Stomach (tissue), 4 donors: ENCODE results near the gene R3HDML.

Experiments
- POLR2A ChIP-seq, 4 donors: fragments of 450-650 bp; IDR thresholded peaks; one replicate each; pipeline ENCODE4 v1.6.1; 2016; ENCODE audit warnings: antibody characterized with exemption in 4 of 4, control low read depth in 2 of 4, mild to moderate bottlenecking in 1 of 4, moderate library complexity in 1 of 4
- POLR2AphosphoS5 ChIP-seq, 3 donors: sonication (generic); formaldehyde crosslinking; IDR thresholded peaks; one replicate each; pipeline ENCODE4 v1.6.1; 2016; ENCODE audit warnings: antibody characterized with exemption in 3 of 3
- TF ChIP-seq, protein P1 (sequence below), 7 experiments: fragments of 450-650 bp in 4 of 7; fragments of 200-600 bp in 3 of 7; sonication (generic) in 3 of 7; IDR thresholded peaks; one replicate each; pipeline ENCODE4 v1.5.1; 2016 to 2019; ENCODE audit warnings: antibody characterized with exemption in 7 of 7, control low read depth in 2 of 7, mild to moderate bottlenecking in 1 of 7

DNA sequence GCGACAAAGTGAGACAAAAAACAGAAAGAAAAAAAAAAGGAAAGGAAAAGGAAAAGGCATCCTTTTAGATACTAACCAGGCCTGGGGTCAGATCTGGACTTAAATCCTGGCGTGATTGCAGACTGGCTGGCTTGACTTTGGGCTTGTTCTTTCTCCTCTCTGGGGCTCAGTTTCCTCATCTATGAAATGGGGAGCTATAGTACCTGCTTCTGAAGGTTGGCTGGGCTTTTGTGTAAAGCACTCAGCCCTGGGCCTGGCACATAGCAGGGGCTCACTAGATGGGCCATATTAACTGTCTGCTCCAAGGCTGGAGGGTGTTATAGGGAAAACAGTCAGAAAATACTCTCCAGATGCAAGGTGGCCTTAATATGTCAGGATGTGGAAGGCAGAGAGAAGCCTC, 1.2 kb upstream of the R3HDML start:
- TF ChIP-seq POLR2A (IDR thresholded peaks at IDR 0.05) (no peak), POLR2AphosphoS5 (IDR thresholded peaks at IDR 0.05) (no peak)
- TF ChIP-seq, protein P1, sequence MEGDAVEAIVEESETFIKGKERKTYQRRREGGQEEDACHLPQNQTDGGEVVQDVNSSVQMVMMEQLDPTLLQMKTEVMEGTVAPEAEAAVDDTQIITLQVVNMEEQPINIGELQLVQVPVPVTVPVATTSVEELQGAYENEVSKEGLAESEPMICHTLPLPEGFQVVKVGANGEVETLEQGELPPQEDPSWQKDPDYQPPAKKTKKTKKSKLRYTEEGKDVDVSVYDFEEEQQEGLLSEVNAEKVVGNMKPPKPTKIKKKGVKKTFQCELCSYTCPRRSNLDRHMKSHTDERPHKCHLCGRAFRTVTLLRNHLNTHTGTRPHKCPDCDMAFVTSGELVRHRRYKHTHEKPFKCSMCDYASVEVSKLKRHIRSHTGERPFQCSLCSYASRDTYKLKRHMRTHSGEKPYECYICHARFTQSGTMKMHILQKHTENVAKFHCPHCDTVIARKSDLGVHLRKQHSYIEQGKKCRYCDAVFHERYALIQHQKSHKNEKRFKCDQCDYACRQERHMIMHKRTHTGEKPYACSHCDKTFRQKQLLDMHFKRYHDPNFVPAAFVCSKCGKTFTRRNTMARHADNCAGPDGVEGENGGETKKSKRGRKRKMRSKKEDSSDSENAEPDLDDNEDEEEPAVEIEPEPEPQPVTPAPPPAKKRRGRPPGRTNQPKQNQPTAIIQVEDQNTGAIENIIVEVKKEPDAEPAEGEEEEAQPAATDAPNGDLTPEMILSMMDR (IDR thresholded peaks at IDR 0.05) = no peak
